Subcutaneous adipose tissue (tissue), 4 donors: Measurements from ENCODE around the gene SRSF9. TPM values are rescaled to one million over a fixed set of nuclear protein-coding genes. Genes with fewer than 3 reads are reported as not detected.

ENCODE experiments used
- total RNA-seq, 4 donors: library from RNA; depleted of rRNA; stranded (reverse); fragments of >200 nt; gene quantifications; one replicate each; pipeline ENCODE4 v1.1.0, GENCODE V29; 2016
- TF ChIP-seq, protein P1 (sequence below): fragments of 450-650 bp; IDR thresholded peaks from one replicate; pipeline ENCODE4 v1.5.1; 2016; ENCODE audit warnings: low read depth, mild to moderate bottlenecking, control low read depth, antibody characterized with exemption, moderate library complexity

The SRSF9 gene, protein sequence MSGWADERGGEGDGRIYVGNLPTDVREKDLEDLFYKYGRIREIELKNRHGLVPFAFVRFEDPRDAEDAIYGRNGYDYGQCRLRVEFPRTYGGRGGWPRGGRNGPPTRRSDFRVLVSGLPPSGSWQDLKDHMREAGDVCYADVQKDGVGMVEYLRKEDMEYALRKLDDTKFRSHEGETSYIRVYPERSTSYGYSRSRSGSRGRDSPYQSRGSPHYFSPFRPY
- total RNA-seq: 100 to 1,000 TPM in 1 of 4 donors, 10 to 100 TPM in 3; 61.4 to 100 (median 66.0) TPM

DNA sequence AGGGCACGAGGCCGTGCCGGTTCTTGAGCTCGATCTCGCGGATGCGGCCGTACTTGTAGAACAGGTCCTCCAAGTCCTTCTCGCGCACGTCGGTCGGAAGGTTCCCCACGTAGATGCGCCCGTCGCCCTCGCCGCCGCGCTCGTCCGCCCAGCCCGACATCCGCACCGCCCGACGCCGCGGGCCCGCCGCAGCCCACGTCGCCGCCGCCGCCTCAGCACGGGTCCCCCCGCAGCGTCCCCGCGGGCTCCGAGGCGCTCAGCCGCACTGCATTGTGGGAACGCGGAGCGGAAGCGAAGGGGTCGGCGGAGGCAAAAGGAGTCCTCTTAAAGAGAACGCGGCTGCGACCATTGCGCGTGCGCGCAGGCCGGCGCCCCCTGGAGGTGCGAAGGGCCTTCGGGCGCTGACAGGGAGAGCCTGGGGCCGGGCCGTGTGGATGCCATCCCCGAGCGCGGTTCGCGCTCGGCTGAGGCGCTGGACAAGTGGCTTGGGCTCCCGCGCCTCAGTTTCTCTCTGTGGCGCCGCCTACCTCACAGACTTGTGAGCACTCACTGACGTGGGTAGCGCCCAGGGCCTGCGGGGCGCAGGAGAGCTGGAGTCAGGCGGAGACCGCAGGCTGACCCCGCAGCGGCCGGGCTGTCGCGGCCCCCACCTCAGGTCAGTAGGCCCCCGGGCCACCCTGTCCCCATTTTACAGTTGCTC is at the start of gene SRSF9:
Gene SRSF9, minus strand, starts transcription at position 299 of the 700 bp plus-strand sequence. Its CDS starts 139 bp downstream, at position 160.
- TF ChIP-seq, protein P1, sequence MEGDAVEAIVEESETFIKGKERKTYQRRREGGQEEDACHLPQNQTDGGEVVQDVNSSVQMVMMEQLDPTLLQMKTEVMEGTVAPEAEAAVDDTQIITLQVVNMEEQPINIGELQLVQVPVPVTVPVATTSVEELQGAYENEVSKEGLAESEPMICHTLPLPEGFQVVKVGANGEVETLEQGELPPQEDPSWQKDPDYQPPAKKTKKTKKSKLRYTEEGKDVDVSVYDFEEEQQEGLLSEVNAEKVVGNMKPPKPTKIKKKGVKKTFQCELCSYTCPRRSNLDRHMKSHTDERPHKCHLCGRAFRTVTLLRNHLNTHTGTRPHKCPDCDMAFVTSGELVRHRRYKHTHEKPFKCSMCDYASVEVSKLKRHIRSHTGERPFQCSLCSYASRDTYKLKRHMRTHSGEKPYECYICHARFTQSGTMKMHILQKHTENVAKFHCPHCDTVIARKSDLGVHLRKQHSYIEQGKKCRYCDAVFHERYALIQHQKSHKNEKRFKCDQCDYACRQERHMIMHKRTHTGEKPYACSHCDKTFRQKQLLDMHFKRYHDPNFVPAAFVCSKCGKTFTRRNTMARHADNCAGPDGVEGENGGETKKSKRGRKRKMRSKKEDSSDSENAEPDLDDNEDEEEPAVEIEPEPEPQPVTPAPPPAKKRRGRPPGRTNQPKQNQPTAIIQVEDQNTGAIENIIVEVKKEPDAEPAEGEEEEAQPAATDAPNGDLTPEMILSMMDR: no peak

DNA sequence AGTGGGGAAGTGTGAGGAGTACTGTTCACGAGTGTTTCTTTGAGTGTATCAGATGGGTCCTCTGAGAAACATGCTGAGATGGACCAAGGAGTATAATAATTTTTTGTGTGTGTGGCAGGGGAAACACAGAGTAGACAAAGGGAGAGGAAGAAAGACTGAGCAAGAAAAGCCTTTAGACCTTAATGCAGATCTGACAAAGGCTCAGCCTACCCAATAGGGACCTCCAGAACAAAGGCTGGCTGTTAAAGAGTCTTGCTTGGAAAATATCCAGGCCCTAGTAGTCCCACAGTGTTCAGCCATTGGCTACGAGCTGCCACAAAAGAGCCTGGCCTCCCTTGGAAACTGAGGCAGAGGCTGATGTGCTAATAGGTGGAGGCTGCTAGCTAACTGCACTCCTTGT is 45.9 kb upstream of the SRSF9 start:
- TF ChIP-seq, protein P1: no peak

DNA sequence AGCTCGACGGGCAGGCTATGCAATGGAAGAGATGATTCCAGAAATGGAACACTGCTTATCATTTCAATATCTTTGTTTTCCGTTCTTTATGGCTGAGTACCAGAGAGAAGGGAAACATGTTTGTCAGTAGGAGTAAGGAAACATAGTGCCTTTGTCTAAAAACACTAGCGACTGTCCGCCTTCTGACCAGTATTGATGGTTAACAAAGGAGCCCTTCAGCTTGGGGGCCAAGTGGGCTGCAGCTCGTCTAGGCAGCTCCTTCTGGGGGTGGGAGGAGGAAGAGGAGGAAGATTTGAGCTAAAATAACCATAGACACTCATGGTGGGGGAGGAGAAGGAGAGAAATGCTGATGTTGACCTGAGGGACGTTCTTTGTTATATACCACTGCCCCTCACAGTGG is 44.5 kb upstream of the SRSF9 start:
- TF ChIP-seq, protein P1: no peak

DNA sequence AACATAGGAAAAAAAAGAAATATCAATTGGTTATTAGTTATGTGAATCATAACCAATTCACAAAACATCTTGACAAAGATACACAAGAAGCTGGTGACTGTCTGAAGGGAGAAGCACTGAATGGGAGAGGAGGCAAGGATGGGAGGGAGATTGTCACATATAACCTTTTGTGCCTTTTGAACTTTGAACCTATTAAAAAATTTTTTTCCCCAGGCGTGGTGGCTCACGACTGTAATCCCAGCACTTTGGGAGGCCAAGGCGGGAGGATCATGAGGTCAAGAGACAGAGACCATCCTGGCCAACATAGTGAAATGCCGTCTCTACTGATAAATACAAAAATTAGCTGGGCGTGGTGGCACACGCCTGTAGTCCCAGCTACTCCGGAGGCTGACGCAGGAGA is 39.0 kb upstream of the SRSF9 start:
- TF ChIP-seq, protein P1: no peak

DNA sequence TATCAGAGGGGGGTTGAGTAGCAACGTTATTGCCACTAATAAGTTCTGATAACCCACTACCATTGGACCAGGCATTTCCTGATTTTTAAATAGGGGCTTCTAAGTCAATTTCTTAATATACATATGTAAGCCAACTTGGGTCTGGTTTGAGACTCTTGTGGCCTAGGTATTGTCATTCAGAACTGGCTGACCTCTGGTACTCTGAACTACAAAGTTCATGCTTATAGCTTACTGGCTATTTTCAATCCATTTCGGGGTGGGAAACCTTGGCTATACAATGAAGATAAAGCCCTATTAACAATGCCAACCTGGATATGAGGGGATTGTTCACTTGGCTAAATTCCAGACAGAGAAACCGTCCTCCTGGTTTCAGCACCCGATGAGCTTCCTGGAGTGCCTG is 35.0 kb upstream of the SRSF9 start:
- TF ChIP-seq, protein P1: no peak

DNA sequence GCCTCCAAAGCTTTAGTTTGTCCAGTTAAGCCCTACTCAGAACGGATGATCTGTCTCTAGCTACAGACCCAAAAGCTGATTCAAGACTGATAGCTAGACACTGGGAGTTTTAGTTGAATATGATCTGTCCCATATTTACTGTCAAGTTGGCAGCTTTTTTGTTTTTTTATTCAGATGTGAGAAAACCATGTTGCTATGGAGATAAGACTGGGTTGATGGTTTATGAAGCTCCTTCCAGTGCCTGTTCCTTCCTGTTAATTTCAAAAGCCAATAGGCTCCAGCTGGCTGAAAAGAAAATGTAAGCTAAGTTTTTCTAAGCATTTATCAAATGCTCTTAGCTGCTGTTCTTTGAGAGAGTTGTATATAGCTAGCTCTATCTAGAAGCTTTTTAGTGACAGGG is 31.0 kb upstream of the SRSF9 start:
- TF ChIP-seq, protein P1: no peak

DNA sequence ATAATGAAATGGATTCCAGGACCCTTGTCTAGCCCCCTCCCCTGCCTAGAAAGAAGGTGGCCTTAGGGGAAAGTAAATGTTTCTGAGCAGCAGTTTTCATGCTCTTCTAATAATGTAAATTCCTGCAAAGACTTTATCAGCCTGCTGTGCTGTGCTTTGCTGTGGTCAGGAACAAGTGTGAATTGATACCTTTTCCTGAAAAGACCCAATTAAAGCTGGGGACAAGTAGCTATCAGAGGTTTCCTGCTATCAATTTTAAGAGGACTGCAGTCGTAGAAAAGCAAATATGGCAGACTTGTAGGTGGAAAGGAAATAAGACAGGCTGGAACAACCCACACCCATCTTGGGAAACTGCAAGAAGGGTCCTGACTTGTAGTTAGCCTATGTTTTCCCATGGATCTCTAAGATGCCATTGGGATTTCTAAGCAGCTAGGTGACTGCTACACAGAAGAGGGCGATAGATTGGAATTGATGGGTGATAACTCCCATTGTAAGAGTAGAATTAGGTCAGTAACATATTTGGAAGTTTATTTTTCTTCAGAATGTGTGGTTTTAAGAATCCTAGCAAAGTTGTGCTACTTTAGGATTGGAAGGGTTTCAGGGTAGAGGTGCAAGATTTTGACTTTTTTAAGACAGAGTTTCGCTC is 29.4 kb upstream of the SRSF9 start:
- TF ChIP-seq, protein P1: no peak
